Vagina (tissue), 2 donors: Measurements from ENCODE around the gene SSUH2.

ENCODE experiments used
- POLR2A ChIP-seq, 2 donors: fragments of 450-650 bp; IDR thresholded peaks; one replicate each; pipeline ENCODE4 v1.6.1; 2017; ENCODE audit warnings: antibody characterized with exemption in 2 of 2, mild to moderate bottlenecking in 2 of 2, moderate library complexity in 2 of 2
- POLR2AphosphoS5 ChIP-seq, 2 donors: sonication (generic); formaldehyde crosslinking; IDR thresholded peaks; one replicate each; pipeline ENCODE4 v1.9.0; 2017; ENCODE audit warnings: antibody characterized with exemption in 2 of 2, mild to moderate bottlenecking in 2 of 2, low read depth in 1 of 2; ENCODE audit not compliant: insufficient read depth in 1 of 2
- TF ChIP-seq, protein P1 (sequence below), 3 experiments: fragments of 450-650 bp in 2 of 3; fragments of 200-600 bp in 1 of 3; sonication (generic) in 1 of 3; IDR thresholded peaks; one replicate each; pipeline ENCODE4 v1.5.1; 2017 to 2019; ENCODE audit warnings: antibody characterized with exemption in 3 of 3, mild to moderate bottlenecking in 2 of 3, moderate library complexity in 2 of 3

DNA sequence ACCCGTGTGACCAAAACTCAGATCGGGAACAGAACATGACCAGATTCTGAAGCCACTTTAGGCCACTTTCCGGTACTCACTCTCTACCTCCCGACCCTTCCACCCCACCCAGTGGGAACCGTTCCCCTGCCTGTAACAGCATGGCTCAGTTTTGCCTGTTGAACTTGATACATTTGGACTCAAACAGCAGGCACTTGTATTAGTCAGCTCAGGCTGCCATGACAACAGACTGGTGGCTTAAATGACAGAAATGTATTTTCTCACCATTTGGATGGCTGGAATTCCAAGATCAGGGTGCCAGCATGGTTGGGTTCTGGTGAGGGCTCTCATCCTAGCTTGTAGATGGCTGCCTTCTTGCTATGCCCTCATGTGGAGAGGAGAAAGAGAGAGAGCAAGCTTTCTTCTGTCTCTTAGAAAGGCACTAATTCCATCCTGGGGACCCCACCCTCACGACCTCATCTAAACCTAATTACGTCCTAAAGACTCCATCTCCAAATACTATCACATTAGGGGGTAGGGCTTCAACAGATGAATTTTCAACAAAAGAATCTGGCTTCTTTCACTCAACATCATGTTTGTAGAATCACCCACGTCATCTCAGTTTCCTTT, 9.3 kb upstream of the SSUH2 start:
- TF ChIP-seq, protein P1, sequence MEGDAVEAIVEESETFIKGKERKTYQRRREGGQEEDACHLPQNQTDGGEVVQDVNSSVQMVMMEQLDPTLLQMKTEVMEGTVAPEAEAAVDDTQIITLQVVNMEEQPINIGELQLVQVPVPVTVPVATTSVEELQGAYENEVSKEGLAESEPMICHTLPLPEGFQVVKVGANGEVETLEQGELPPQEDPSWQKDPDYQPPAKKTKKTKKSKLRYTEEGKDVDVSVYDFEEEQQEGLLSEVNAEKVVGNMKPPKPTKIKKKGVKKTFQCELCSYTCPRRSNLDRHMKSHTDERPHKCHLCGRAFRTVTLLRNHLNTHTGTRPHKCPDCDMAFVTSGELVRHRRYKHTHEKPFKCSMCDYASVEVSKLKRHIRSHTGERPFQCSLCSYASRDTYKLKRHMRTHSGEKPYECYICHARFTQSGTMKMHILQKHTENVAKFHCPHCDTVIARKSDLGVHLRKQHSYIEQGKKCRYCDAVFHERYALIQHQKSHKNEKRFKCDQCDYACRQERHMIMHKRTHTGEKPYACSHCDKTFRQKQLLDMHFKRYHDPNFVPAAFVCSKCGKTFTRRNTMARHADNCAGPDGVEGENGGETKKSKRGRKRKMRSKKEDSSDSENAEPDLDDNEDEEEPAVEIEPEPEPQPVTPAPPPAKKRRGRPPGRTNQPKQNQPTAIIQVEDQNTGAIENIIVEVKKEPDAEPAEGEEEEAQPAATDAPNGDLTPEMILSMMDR (IDR thresholded peaks at IDR 0.05) = no peak
- no peak for TF ChIP-seq POLR2AphosphoS5 (IDR thresholded peaks at IDR 0.05; ENCODE audit: insufficient read depth in 1 of 2, low read depth in 1 of 2)
- no peak for TF ChIP-seq POLR2A (IDR thresholded peaks at IDR 0.05)
